ENCODE data around the gene SMIM38. TPM values are rescaled to one million over a fixed set of nuclear protein-coding genes. Genes with fewer than 3 reads are reported as not detected.

The SMIM38 gene
- total RNA-seq, 1 experiment from 2014 or later, result 0.33 TPM

DNA sequence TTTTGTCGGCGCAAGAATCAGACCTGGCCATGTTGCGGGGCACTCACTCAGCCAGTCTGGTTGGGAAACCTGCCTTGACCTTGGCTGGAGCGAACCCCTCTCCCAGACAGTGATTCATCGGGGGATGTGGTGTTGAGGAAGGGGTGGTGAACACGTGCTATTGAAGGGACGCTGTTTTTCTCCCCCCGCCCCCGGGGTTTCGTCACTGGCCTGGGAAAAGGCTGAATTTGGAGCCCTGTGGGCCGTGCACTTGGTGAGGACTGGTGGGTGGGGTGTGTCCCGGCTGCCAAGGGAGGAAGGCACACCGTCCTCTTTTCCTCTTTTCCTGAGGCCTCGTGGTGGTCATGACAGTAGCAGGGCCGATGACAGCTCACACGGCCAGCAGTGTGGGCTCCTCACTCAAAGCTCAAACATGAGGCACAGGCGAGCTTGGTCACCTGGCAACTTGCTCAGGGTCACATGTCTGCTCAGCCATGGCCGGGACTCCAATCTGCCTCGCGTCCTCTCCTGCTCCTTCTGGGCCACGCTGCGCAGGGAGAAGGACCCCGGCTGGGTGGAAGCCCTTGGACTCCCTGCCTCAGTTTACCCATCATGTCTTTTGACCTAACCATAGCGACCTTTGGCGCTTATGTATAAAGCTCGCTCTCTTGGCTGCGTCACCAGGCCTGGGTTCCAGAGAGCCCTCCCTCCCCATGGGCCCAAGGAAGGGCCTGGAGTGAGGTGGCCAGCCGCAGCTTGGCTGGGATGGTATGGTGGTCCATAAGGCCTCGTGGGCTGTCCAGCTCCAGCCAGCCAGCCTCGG lies 49.4 kb downstream of the SMIM38 start:
- H3K27ac Mint-ChIP-seq (ENCODE audit: unreplicated experiment), result no peak overlapping the region
- no peak overlapping the region for H3K4me3 Mint-ChIP-seq (ENCODE audit: low read depth, unreplicated experiment)
- H3K4me1 Mint-ChIP-seq (ENCODE audit: low read depth, unreplicated experiment), result peaks cover 13% of the 10 kb centered on the region
- no peak for DNase-seq
- CTCF ChIA-PET, result interaction anchor here (0.6 to 0.7 kb wide), 2 partner anchors 11 to 26 kb away, joined by 3 read pairs; no protein-coding TSS in a partner anchor
- H3K27me3 Mint-ChIP-seq (ENCODE audit: unreplicated experiment), result peaks cover 3% of the 10 kb centered on the region
- intact Hi-C loops (cut with micrococcal nuclease; ENCODE audit: unreplicated experiment), result no loop called here
- H3K36me3 Mint-ChIP-seq (ENCODE audit: insufficient read depth, unreplicated experiment), result peaks cover 6% of the 10 kb centered on the region
- no TSS peak for BruUV-seq (replicated peaks)
- H3K9me3 Mint-ChIP-seq (ENCODE audit: low read depth, unreplicated experiment), result peaks cover 3% of the 10 kb centered on the region
- TF ChIP-seq, protein P1, sequence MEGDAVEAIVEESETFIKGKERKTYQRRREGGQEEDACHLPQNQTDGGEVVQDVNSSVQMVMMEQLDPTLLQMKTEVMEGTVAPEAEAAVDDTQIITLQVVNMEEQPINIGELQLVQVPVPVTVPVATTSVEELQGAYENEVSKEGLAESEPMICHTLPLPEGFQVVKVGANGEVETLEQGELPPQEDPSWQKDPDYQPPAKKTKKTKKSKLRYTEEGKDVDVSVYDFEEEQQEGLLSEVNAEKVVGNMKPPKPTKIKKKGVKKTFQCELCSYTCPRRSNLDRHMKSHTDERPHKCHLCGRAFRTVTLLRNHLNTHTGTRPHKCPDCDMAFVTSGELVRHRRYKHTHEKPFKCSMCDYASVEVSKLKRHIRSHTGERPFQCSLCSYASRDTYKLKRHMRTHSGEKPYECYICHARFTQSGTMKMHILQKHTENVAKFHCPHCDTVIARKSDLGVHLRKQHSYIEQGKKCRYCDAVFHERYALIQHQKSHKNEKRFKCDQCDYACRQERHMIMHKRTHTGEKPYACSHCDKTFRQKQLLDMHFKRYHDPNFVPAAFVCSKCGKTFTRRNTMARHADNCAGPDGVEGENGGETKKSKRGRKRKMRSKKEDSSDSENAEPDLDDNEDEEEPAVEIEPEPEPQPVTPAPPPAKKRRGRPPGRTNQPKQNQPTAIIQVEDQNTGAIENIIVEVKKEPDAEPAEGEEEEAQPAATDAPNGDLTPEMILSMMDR (IDR thresholded peaks at IDR 0.05; ENCODE audit: unreplicated experiment), result no peak

Other genes starting within 250 kb of the SMIM38 start
- not detected in 2 replicates for gene MRGPRD, start 174.9 kb upstream of the SMIM38 start, total RNA-seq (2022)
- gene MRGPRF, start 142.7 kb upstream of the SMIM38 start, total RNA-seq (2022), result 0.14 and 0.15 TPM in 2 replicates
- 21.9 and 24.3 TPM in 2 replicates for gene TPCN2, start 107.0 kb upstream of the SMIM38 start, total RNA-seq (2022)
- 79.9 and 98.4 TPM in 2 replicates for gene MYEOV, start 138.2 kb downstream of the SMIM38 start, total RNA-seq (2022)